ENCODE results near the gene RSPRY1. TPM values are rescaled to one million over a fixed set of nuclear protein-coding genes. Genes with fewer than 3 reads are reported as not detected.
"Not testable (repeated sequence)": the region's sequence is repeated elsewhere in the genome, so short reads cannot be mapped to it uniquely, and the experiment has no call there.

RSPRY1 gene
- total RNA-seq, 2 experiments from 2014 or later = 32.6 to 33.7 TPM

GRCh38 chr16:57271867-57272495 lies 85.9 kb downstream of the RSPRY1 start:
- H3K4me1 Mint-ChIP-seq = peaks cover 12% of the 10 kb centered on the region
- H3K4me3 Mint-ChIP-seq = no peak overlapping the region
- no peaks in the 10 kb centered on the region for H3K9me3 Mint-ChIP-seq (ENCODE audit: low read depth)
- no peaks in the 10 kb centered on the region for H3K27me3 Mint-ChIP-seq
- no peak for ATAC-seq
- CTCF ChIA-PET = no interaction called here
- H3K36me3 Mint-ChIP-seq = no peaks in the 10 kb centered on the region
- DNase-seq = no peak
- no peak overlapping the region for H3K27ac Mint-ChIP-seq

DNA sequence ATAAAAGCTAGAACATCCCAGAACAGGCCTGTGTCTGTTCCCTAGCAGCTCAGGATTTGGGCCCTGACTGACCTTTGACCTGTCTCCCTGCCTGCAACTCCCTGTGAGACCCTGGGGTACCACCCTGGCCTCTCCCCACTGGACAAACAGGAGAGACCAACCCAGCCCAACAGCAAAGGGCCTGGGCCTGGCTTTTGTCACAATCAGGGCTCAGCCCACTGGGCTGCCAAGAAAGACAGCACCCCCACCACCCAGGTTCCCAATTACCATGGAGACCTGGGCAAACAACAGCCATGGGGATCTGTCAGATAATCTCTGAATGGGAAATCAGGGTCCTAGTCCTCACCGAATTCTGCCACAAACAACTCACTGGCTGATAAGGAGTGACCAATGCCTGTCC lies 87.2 kb downstream of the RSPRY1 start:
- Mint-ChIP-seq H3K4me1 (peaks cover 20% of the 10 kb centered on the region), H3K9me3 (ENCODE audit: low read depth) (no peaks in the 10 kb centered on the region), H3K27me3 (no peaks in the 10 kb centered on the region), H3K36me3 (no peaks in the 10 kb centered on the region), H3K4me3 (no peak overlapping the region), H3K27ac (no peak overlapping the region)
- CTCF ChIA-PET = interaction anchor here (1.6 kb wide), 1 partner anchor 28 kb away, joined by 4 read pairs; no protein-coding TSS in a partner anchor
- ATAC-seq (no peak), DNase-seq (no peak)

GRCh38 chr16:57273826-57274225 lies 87.7 kb downstream of the RSPRY1 start:
- H3K9me3 Mint-ChIP-seq (ENCODE audit: low read depth) = no peaks in the 10 kb centered on the region
- CTCF ChIA-PET = interaction anchor here (1.6 kb wide), 1 partner anchor 28 kb away, joined by 4 read pairs; no protein-coding TSS in a partner anchor
- no peak for ATAC-seq

GRCh38 chr16:57275946-57276345 lies 89.8 kb downstream of the RSPRY1 start:
- CTCF ChIA-PET = interaction anchor here (0.6 kb wide), 1 partner anchor 191 kb away, joined by 3 read pairs; no protein-coding TSS in a partner anchor
- not testable (repeated sequence) for H3K4me3 Mint-ChIP-seq; H3K27me3 Mint-ChIP-seq; H3K9me3 Mint-ChIP-seq (ENCODE audit: low read depth); H3K36me3 Mint-ChIP-seq; DNase-seq; H3K27ac Mint-ChIP-seq; ATAC-seq
- peaks cover 30% of the 10 kb centered on the region for H3K4me1 Mint-ChIP-seq

More at GRCh38 chr16:57273826-57274225, 87.7 kb downstream of the RSPRY1 start:
- Mint-ChIP-seq H3K27ac (no peak overlapping the region), H3K36me3 (no peaks in the 10 kb centered on the region), H3K4me3 (no peak overlapping the region), H3K4me1 (peaks cover 23% of the 10 kb centered on the region), H3K27me3 (no peaks in the 10 kb centered on the region)
- no peak for DNase-seq

- DNase-seq = no peak
- H3K27ac Mint-ChIP-seq = no peak overlapping the region
- no peak overlapping the region for H3K4me3 Mint-ChIP-seq
- peaks cover 7% of the 10 kb centered on the region for H3K27me3 Mint-ChIP-seq
- CTCF ChIA-PET = interaction anchor here (0.6 kb wide), 1 partner anchor 192 kb away, joined by 3 read pairs; no protein-coding TSS in a partner anchor
- H3K36me3 Mint-ChIP-seq = no peaks in the 10 kb centered on the region
- no peaks in the 10 kb centered on the region for H3K9me3 Mint-ChIP-seq (ENCODE audit: low read depth)
- H3K4me1 Mint-ChIP-seq = peaks cover 30% of the 10 kb centered on the region
- no peak for ATAC-seq
Measured at GRCh38 chr16:57276596-57276995, 90.5 kb downstream of the RSPRY1 start.

GRCh38 chr16:57277586-57277985 lies 91.5 kb downstream of the RSPRY1 start:
- Mint-ChIP-seq H3K4me3 (no peak overlapping the region), H3K36me3 (no peaks in the 10 kb centered on the region), H3K27ac (peak overlapping the region; percentile 46), H3K9me3 (ENCODE audit: low read depth) (no peaks in the 10 kb centered on the region), H3K4me1 (peaks cover 30% of the 10 kb centered on the region), H3K27me3 (peaks cover 16% of the 10 kb centered on the region)
- CTCF ChIA-PET = interaction anchor here (1.0 to 4.0 kb wide), 3 partner anchors 9 to 23 kb away, joined by 3 to 16 read pairs (median 3); no protein-coding TSS in a partner anchor
- peak; percentile 84 for DNase-seq
- ATAC-seq = peak; percentile 90

DNA sequence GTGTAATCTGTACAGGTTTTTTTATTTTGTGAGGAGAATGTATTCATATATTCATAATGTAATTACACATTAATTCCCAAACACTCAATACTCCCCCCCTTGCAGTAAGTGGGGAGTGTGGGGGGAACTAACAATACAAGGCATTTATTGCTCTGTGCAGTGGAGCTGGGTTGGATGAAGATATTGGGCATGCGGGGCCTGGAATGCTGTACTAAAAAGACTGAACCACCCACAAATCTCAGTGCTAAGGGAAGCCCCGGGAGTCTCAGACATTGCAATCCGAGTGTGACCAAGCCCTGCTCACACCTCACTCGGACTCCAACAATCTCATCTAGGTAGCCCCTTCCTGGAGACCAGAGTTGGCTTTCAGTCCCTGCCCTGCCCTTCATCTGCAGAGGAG lies 92.4 kb downstream of the RSPRY1 start:
- no peaks in the 10 kb centered on the region for H3K9me3 Mint-ChIP-seq (ENCODE audit: low read depth)
- DNase-seq = no peak
- no peaks in the 10 kb centered on the region for H3K36me3 Mint-ChIP-seq
- H3K4me3 Mint-ChIP-seq = no peak overlapping the region
- H3K27me3 Mint-ChIP-seq = peaks cover 25% of the 10 kb centered on the region
- no peak for ATAC-seq
- H3K27ac Mint-ChIP-seq = no peak overlapping the region
- CTCF ChIA-PET = interaction anchor here (4.0 kb wide), 1 partner anchor 22 kb away, joined by 16 read pairs; no protein-coding TSS in a partner anchor
- peaks cover 30% of the 10 kb centered on the region for H3K4me1 Mint-ChIP-seq

DNA sequence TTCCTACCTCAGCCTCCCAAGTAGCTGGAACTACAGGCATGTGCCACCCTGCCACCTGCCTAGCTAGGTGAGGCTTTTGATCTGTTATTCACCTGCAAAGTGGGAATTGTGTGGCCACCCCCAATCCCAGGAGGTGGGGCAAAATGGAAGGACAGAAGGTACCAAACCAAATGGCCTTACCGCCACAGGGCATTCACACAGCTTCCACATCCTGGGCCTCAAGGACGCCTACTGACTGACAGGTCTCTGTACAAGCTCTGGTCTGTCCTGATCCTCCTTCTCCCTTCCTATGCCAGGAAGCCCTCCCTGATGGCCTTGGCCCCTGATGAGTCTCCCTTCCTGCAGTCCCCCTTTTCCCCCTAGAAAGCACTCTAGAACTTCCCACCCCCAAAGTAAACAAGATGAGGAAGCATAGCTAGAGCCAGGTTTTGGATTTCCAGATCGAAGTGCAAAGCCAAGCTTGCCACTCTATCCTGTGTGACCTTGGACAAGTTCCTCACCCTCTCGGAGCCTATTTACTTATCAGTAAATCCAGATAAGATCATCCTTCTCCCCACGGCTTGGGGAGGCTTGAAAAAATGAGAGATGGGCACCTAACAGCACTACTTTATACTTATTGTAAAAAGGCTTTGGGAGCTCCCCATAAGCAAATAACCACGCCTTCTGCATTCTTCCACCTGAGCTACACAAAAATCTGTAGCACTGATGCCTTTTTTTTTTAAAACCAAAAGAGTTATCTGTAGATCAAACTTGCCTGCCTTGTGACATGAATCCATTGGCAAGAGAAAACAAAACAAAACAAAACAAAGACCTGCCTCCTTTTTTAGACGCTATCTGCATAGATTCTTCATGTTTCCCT lies 93.9 kb downstream of the RSPRY1 start:
- H3K4me1 Mint-ChIP-seq = peaks cover 35% of the 10 kb centered on the region
- H3K4me3 Mint-ChIP-seq = no peak overlapping the region
- CTCF ChIA-PET = interaction anchor here (1.5 to 4.0 kb wide), 3 partner anchors 11 to 137 kb away, joined by 4 to 16 read pairs (median 5); no protein-coding TSS in a partner anchor
- no peaks in the 10 kb centered on the region for H3K9me3 Mint-ChIP-seq (ENCODE audit: low read depth)
- H3K27me3 Mint-ChIP-seq = peaks cover 36% of the 10 kb centered on the region
- no peaks in the 10 kb centered on the region for H3K36me3 Mint-ChIP-seq
- DNase-seq (no peak), ATAC-seq (no peak)
- no peak overlapping the region for H3K27ac Mint-ChIP-seq

DNA sequence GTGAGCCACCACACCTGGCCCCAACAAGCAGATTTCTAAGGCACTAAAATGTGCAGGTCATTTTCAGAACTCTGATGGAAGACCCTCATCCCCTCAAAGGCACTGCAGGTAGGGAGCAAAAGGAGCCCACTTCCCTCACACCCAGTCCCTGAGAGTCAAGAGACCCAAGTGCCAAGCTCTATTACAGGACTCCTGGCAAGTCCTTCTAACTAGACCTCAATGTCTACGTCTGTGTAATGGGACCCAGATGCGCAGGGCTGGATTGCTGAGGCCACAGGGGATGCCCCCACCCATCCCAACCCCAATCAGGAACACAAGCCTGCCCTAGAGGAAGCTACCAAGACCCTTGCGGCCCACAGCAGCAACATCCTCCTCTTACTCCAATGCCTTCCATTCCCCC lies 95.7 kb downstream of the RSPRY1 start:
- no peaks in the 10 kb centered on the region for H3K9me3 Mint-ChIP-seq (ENCODE audit: low read depth)
- peaks cover 41% of the 10 kb centered on the region for H3K27me3 Mint-ChIP-seq
- H3K4me1 Mint-ChIP-seq = peaks cover 30% of the 10 kb centered on the region
- DNase-seq (no peak), ATAC-seq (no peak)
- CTCF ChIA-PET = interaction anchor here (0.5 to 1.2 kb wide), 3 partner anchors 19 to 238 kb away, joined by 3 read pairs; no protein-coding TSS in a partner anchor
- H3K27ac Mint-ChIP-seq = no peak overlapping the region
- H3K36me3 Mint-ChIP-seq = no peaks in the 10 kb centered on the region
- no peak overlapping the region for H3K4me3 Mint-ChIP-seq

DNA sequence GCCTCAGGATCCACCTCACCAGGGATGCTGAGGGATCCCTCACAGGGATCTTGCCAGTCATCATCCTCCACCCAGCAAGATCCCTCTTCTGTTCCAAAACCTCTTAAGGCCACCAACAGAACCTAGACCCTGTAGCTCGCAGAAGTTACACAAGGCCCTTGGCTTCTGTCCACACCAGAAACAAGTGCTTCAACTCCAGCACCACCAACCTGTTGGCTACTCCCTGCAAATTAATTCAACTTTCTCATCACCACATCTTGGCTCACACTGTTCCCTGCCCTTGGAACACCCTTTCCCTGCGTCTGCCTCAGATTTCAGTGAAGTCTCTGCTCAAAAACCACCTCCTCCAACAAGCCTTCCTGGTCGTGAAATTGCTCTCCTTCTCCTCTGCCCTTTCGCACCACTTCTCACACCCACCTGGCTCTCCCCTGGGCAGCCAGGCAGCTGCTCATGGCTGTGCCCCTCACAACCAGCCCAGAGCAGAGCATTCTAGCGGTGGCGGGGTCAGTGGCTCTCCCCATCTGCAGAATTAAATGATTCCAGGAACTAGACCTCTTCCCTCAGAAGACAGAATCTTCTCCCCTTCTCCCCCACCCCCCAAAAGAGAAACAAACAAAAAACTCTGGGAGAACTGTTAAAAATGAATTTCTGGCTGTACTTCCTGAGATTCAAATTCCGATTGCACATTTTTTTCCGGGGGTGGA lies 96.5 kb downstream of the RSPRY1 start:
- H3K36me3 Mint-ChIP-seq = no peaks in the 10 kb centered on the region
- H3K4me1 Mint-ChIP-seq = peaks cover 21% of the 10 kb centered on the region
- CTCF ChIA-PET = interaction anchor here (1.2 kb wide), 1 partner anchor 18 kb away, joined by 3 read pairs; no protein-coding TSS in a partner anchor
- ATAC-seq = no peak
- DNase-seq = no peak
- no peak overlapping the region for H3K27ac Mint-ChIP-seq
- no peak overlapping the region for H3K4me3 Mint-ChIP-seq
- no peaks in the 10 kb centered on the region for H3K9me3 Mint-ChIP-seq (ENCODE audit: low read depth)
- peaks cover 41% of the 10 kb centered on the region for H3K27me3 Mint-ChIP-seq

- CTCF ChIA-PET = no interaction called here
- no peaks in the 10 kb centered on the region for H3K36me3 Mint-ChIP-seq
- H3K4me3 Mint-ChIP-seq = peak overlapping the region; percentile 18
- H3K4me1 Mint-ChIP-seq = peaks cover 14% of the 10 kb centered on the region
- H3K27me3 Mint-ChIP-seq = peaks cover 44% of the 10 kb centered on the region
- DNase-seq (no peak), ATAC-seq (no peak)
- H3K9me3 Mint-ChIP-seq (ENCODE audit: low read depth) = no peaks in the 10 kb centered on the region
- no peak overlapping the region for H3K27ac Mint-ChIP-seq
Measured at GRCh38 chr16:57283214-57283958, 97.3 kb downstream of the RSPRY1 start.

DNA sequence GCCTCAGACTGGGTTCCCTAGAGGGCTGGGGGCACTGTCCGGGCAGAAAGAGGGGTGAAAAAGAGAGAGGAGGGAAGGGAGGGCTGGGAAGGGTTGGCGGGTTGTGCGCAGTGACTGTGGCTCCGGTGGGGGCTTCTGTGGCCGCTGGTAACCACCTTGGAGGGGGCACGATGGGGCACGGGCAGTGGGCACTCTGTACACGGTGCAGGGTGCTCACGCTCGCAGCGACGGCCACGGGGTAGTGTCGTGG lies 97.8 kb downstream of the RSPRY1 start:
- peak; percentile 14 for ATAC-seq
- Mint-ChIP-seq H3K27me3 (peaks cover 44% of the 10 kb centered on the region), H3K9me3 (ENCODE audit: low read depth) (no peaks in the 10 kb centered on the region), H3K27ac (no peak overlapping the region), H3K4me3 (peak overlapping the region; percentile 18), H3K4me1 (peaks cover 11% of the 10 kb centered on the region), H3K36me3 (no peaks in the 10 kb centered on the region)
- CTCF ChIA-PET = no interaction called here
- DNase-seq = no peak

Data from activated CD8-positive, alpha-beta memory T cell treated with anti-CD3 and anti-CD28 coated beads, Interleukin-2, amount 10 ng/mL, durations not matched to agents 7 days and 5 days (primary cell).